H9 (cell line): Measurements from ENCODE around the gene CHN1. TPM values are rescaled to one million over a fixed set of nuclear protein-coding genes. Genes with fewer than 3 reads are reported as not detected.

Experiments
- DNase-seq: peaks from one replicate; pipeline ENCODE4 v3.0.0-alpha.2; 2017
- H2AFZ ChIP-seq: one replicate; pipeline ENCODE4 v1.6.1; 2013; ENCODE audit warnings: mild to moderate bottlenecking, low read length, control low read depth, moderate library complexity
- H2AK5ac ChIP-seq: 2 replicates; pipeline ENCODE4 v1.6.1; 2013; ENCODE audit warnings: low read length, control low read depth, mixed read lengths; ENCODE audit not compliant: insufficient read length
- H2BK120ac ChIP-seq: one replicate; pipeline ENCODE4 v1.6.1; 2013; ENCODE audit warnings: low read depth, mild to moderate bottlenecking, low read length, control low read depth, inconsistent platforms; ENCODE audit not compliant: poor library complexity, severe bottlenecking
- H2BK12ac ChIP-seq: 2 replicates; pipeline ENCODE4 v1.6.1; 2013; ENCODE audit warnings: low read length, control low read depth, mixed read lengths, low read depth; ENCODE audit not compliant: insufficient read length
- H2BK15ac ChIP-seq: 2 replicates; pipeline ENCODE4 v1.6.1; 2013; ENCODE audit warnings: low read depth, low read length, control low read depth
- H2BK20ac ChIP-seq: one replicate; pipeline ENCODE4 v1.6.1; 2013; ENCODE audit warnings: low read depth, mild to moderate bottlenecking, low read length, control low read depth, inconsistent platforms; ENCODE audit not compliant: poor library complexity, severe bottlenecking
- H2BK5ac ChIP-seq: 2 replicates; pipeline ENCODE4 v1.6.1; 2013; ENCODE audit warnings: low read length, control low read depth, mixed read lengths; ENCODE audit not compliant: insufficient read length
- H3K14ac ChIP-seq: 2 replicates; pipeline ENCODE4 v1.6.1; 2013; ENCODE audit warnings: low read length, control low read depth; ENCODE audit not compliant: insufficient read depth
- H3K18ac ChIP-seq: 2 replicates; pipeline ENCODE4 v1.6.1; 2013; ENCODE audit warnings: low read depth, mild to moderate bottlenecking, mixed read lengths, low read length, control low read depth; ENCODE audit not compliant: insufficient read length
- H3K23ac ChIP-seq: 2 replicates; pipeline ENCODE4 v1.6.1; 2013; ENCODE audit warnings: low read length, control low read depth, mixed read lengths, low read depth; ENCODE audit not compliant: insufficient read length
- H3K23me2 ChIP-seq: 2 replicates; pipeline ENCODE4 v1.6.1; 2013; ENCODE audit warnings: low read depth, mild to moderate bottlenecking, mixed read lengths, low read length, control low read depth; ENCODE audit not compliant: insufficient read length, poor library complexity, severe bottlenecking
- H3K27ac ChIP-seq: 2 replicates; pipeline ENCODE4 v1.5.1; 2013; ENCODE audit warnings: low read length, control low read depth, mixed read lengths, low read depth; ENCODE audit not compliant: insufficient read length
- H3K27me3 ChIP-seq: 2 replicates; pipeline ENCODE4 v1.6.1; 2013; ENCODE audit warnings: low read length, control low read depth, inconsistent platforms; ENCODE audit not compliant: insufficient read depth
- H3K4ac ChIP-seq: 2 replicates; pipeline ENCODE4 v1.6.1; 2013; ENCODE audit warnings: low read depth, mild to moderate bottlenecking, control low read depth, inconsistent platforms, low read length, moderate library complexity
- H3K4me1 ChIP-seq: 2 replicates; pipeline ENCODE4 v1.6.1; 2013; ENCODE audit warnings: low read length, control low read depth, inconsistent platforms; ENCODE audit not compliant: insufficient read depth
- H3K4me2 ChIP-seq: 2 replicates; pipeline ENCODE4 v1.6.1; 2013; ENCODE audit warnings: low read length, control low read depth, mixed read lengths; ENCODE audit not compliant: insufficient read length, insufficient read depth
- H3K56ac ChIP-seq: 2 replicates; pipeline ENCODE4 v1.6.1; 2013; ENCODE audit warnings: low read depth, mild to moderate bottlenecking, mixed read lengths, low read length, control low read depth; ENCODE audit not compliant: insufficient read length
- H3K79me1 ChIP-seq: 2 replicates; pipeline ENCODE4 v1.6.1; 2013; ENCODE audit warnings: low read depth, mild to moderate bottlenecking, moderate library complexity, low read length, control low read depth, inconsistent platforms; ENCODE audit not compliant: insufficient read depth, poor library complexity, severe bottlenecking
- H3K79me2 ChIP-seq: 2 replicates; pipeline ENCODE4 v1.6.1; 2013; ENCODE audit warnings: low read length, control low read depth, inconsistent platforms; ENCODE audit not compliant: insufficient read depth
- H3K9ac ChIP-seq: 2 replicates; pipeline ENCODE4 v1.6.1; 2013; ENCODE audit warnings: low read length, control low read depth, mixed read lengths; ENCODE audit not compliant: insufficient read length; ENCODE audit errors: extremely low read depth
- H3K9me3 ChIP-seq: one replicate; pipeline ENCODE4 v1.6.1; 2013; ENCODE audit warnings: low read depth, low read length, inconsistent platforms; ENCODE audit not compliant: control insufficient read depth
- H3T11ph ChIP-seq: one replicate; pipeline ENCODE4 v1.6.1; 2013; ENCODE audit warnings: mild to moderate bottlenecking, low read length, control low read depth, inconsistent platforms
- H4K20me1 ChIP-seq: one replicate; pipeline ENCODE4 v1.6.1; 2013; ENCODE audit not compliant: control insufficient read depth, insufficient read length, insufficient read depth
- H4K5ac ChIP-seq: 2 replicates; pipeline ENCODE4 v1.6.1; 2013; ENCODE audit warnings: low read depth, mild to moderate bottlenecking, mixed read lengths, low read length, control low read depth; ENCODE audit not compliant: insufficient read length
- H4K8ac ChIP-seq: replicated peaks from 2 replicates; pipeline ENCODE4 v1.6.1; 2013; ENCODE audit warnings: low read length, control low read depth, mixed read lengths, low read depth; ENCODE audit not compliant: insufficient read length
- H4K91ac ChIP-seq: 2 replicates; pipeline ENCODE4 v1.6.1; 2013; ENCODE audit warnings: low read depth, mild to moderate bottlenecking, moderate library complexity, mixed read lengths, low read length, control low read depth; ENCODE audit not compliant: insufficient read length
- H3K27ac Mint-ChIP-seq, 3 experiments: 2 replicates in 2 of 3; 3 replicates in 1 of 3; pipeline ENCODE4 v1.8.0; 2020 to 2021; ENCODE audit warnings: mixed read lengths in 3 of 3, mild to moderate bottlenecking in 1 of 3, moderate library complexity in 1 of 3
- H3K27me3 Mint-ChIP-seq: 2 replicates; pipeline ENCODE4 v1.8.0; 2021; ENCODE audit warnings: low read depth, mild to moderate bottlenecking, moderate library complexity, mixed read lengths
- H3K36me3 Mint-ChIP-seq, 3 experiments: 2 replicates in 2 of 3; 3 replicates in 1 of 3; pipeline ENCODE4 v1.8.0; 2020 to 2021; ENCODE audit warnings: low read depth in 3 of 3, mixed read lengths in 3 of 3; ENCODE audit not compliant: insufficient read depth in 1 of 3
- H3K4me1 Mint-ChIP-seq, 2 experiments: 2 replicates each; pipeline ENCODE4 v1.8.0; 2020; ENCODE audit warnings: mixed read lengths in 2 of 2
- H3K4me3 Mint-ChIP-seq, 2 experiments: 2 replicates in 1 of 2; 3 replicates in 1 of 2; pipeline ENCODE4 v1.8.0; 2020 to 2021; ENCODE audit warnings: mild to moderate bottlenecking in 2 of 2, mixed read lengths in 2 of 2, moderate library complexity in 1 of 2
- H3K9me3 Mint-ChIP-seq, 2 experiments: 2 replicates in 1 of 2; 3 replicates in 1 of 2; pipeline ENCODE4 v1.8.0; 2020; ENCODE audit warnings: mild to moderate bottlenecking in 2 of 2, mixed read lengths in 2 of 2, moderate library complexity in 1 of 2
- CTCF ChIP-seq: fragments of 200-600 bp; sonication (generic); conservative IDR thresholded peaks from 3 replicates; pipeline ENCODE4 v1.8.0; 2021; ENCODE audit warnings: antibody characterized with exemption, mild to moderate bottlenecking
- WGBS: extraction: QIAGEN DNeasy Blood & Tissue Kit; methylation state at CpG from one replicate; pipeline ENCODE4 v1.1.7; 2013; ENCODE audit warnings: missing lambda C conversion rate, low lambda C conversion rate, mixed read lengths; ENCODE audit not compliant: insufficient read length; ENCODE audit errors: extremely low coverage; 5-methylcytosine and 5-hydroxymethylcytosine counted together
- total RNA-seq: library from RNA; stranded (reverse); gene quantifications from 2 replicates; pipeline ENCODE4 v1.2.1, GENCODE V29; 2021

CHN1 gene
- total RNA-seq, 1 experiment from 2014 or later = 33.9 TPM

DNA sequence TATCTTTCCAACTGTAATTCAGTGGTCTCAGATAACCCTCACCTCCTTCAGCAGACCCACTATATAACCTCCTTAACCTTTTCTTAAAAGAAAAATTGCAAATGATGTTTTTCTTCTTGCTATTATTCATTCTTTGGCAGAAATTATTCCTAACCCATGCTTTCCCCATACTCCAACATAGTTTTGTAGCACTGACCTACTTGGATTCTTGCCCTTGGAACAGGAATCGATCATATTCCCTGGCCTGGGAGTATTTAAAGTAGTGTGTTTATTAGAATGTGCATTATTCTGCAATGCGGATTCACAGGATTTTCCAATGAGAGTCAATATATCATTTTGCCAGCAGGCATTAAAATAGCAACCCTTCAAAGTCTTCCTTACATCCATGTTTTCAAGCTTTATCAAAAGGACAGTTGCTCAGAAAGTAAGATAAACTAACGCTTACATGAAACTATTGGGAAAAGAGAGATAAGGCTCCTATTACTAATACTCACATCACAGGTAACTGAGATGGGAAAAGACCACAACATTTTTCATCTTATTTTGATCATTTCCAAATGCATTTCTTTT lies 37.4 kb downstream of the CHN1 start:
- Histone ChIP-seq H2BK5ac (no peak overlapping the region), H4K91ac (no peak overlapping the region), H3K27ac (no peak overlapping the region), H2BK120ac (no peak overlapping the region), H4K20me1 (no peaks in the 10 kb centered on the region), H3K23me2 (no peaks in the 10 kb centered on the region), H3K79me2 (peaks cover 17% of the 10 kb centered on the region), H2BK15ac (no peak overlapping the region), H2BK20ac (no peak overlapping the region), H3K4me2 (no peak overlapping the region), H3K23ac (no peak overlapping the region), H3K4ac (no peak overlapping the region), H3K18ac (no peak overlapping the region), H4K5ac (no peak overlapping the region), H3K79me1 (peaks cover 2% of the 10 kb centered on the region), H3K9me3 (no peaks in the 10 kb centered on the region), H3K56ac (no peak overlapping the region), H4K8ac (no peak overlapping the region), H3K27me3 (no peaks in the 10 kb centered on the region), H3K9ac (no peak overlapping the region), H2AFZ (no peak overlapping the region), H2AK5ac (no peak overlapping the region), H2BK12ac (no peak overlapping the region), H3T11ph (no peak overlapping the region), H3K4me1 (peaks cover 10% of the 10 kb centered on the region; the same call in 1 of the 2 replicates), H3K14ac (no peak overlapping the region)
- Mint-ChIP-seq H3K9me3 (no peaks in the 10 kb centered on the region), H3K4me3 (no peak overlapping the region), H3K27ac (peak overlapping the region; percentile 66 to 89 (median 80); a peak in 6 of 7 replicates), H3K4me1 (peaks cover 56 to 63% of the 10 kb centered on the region in 2 experiments), H3K27me3 (no peaks in the 10 kb centered on the region), H3K36me3 (peaks cover 9 to 22% (median 15%) of the 10 kb centered on the region in 3 experiments; a peak in 6 of 7 replicates)
- TF ChIP-seq CTCF = no peak
- no peak for DNase-seq
- no CpG with 5 or more reads among the region's 3 CpGs for WGBS
